H1 (cell line): Measurements from ENCODE around the gene ATP7A. TPM values are rescaled to one million over a fixed set of nuclear protein-coding genes. Genes with fewer than 3 reads are reported as not detected.

Experiments used
- CTCF ChIA-PET: fragments of 300-600 bp; sonication (Branson Sonifier 250); formaldehyde crosslinking; loops from one replicate; lab custom pipeline; 2021; ENCODE audit not compliant: partially characterized antibody; lab: Charles Lee
- POLR2A ChIA-PET: fragments of 300-600 bp; sonication (Branson Sonifier 250); formaldehyde crosslinking; loops from one replicate; lab custom pipeline; 2021; ENCODE audit warnings: inconsistent platforms; ENCODE audit not compliant: partially characterized antibody; lab: Charles Lee
- DNase-seq, 2 experiments: peaks; one replicate each; pipeline versions ENCODE4 v3.0.0 to v3.0.0-alpha.2; 2010 to 2022; ENCODE audit warnings: low spot score in 2 of 2, low read depth in 1 of 2, mixed read lengths in 1 of 2
- FAIRE-seq: peaks from 2 replicates; lab custom pipeline; 2011; peaks lifted over from hg19 to GRCh38; lab: Jason Lieb, UNC
- H2AFZ ChIP-seq: 2 replicates; pipeline ENCODE4 v1.8.1; 2012; ENCODE audit warnings: low read length, inconsistent platforms
- H2AK5ac ChIP-seq: 2 replicates; pipeline ENCODE4 v1.6.1; 2013; ENCODE audit warnings: low read depth, low read length
- H2BK120ac ChIP-seq: replicated peaks from 2 replicates; pipeline ENCODE3; 2013; ENCODE audit warnings: low read depth, low read length, inconsistent platforms
- H2BK12ac ChIP-seq: 2 replicates; pipeline ENCODE4 v1.6.1; 2013; ENCODE audit warnings: low read depth, low read length
- H2BK15ac ChIP-seq: 2 replicates; pipeline ENCODE4 v1.6.1; 2013; ENCODE audit warnings: low read length
- H2BK20ac ChIP-seq: 2 replicates; pipeline ENCODE4 v1.6.1; 2013; ENCODE audit warnings: low read length
- H2BK5ac ChIP-seq: 2 replicates; pipeline ENCODE4 v1.6.1; 2013; ENCODE audit warnings: low read depth, low read length
- H3K14ac ChIP-seq: 2 replicates; pipeline ENCODE4 v1.6.1; 2013; ENCODE audit warnings: inconsistent platforms; ENCODE audit not compliant: insufficient read length
- H3K18ac ChIP-seq: 2 replicates; pipeline ENCODE4 v1.6.1; 2013; ENCODE audit warnings: low read length; ENCODE audit errors: extremely low read depth
- H3K23ac ChIP-seq: 2 replicates; pipeline ENCODE4 v1.6.1; 2013; ENCODE audit warnings: inconsistent platforms; ENCODE audit not compliant: insufficient read length
- H3K23me2 ChIP-seq: 2 replicates; pipeline ENCODE4 v1.6.1; 2013; ENCODE audit warnings: low read depth, low read length
- H3K27ac ChIP-seq: 2 replicates; pipeline ENCODE4 v1.6.1; 2011; ENCODE audit warnings: low read depth, low read length, inconsistent platforms
- H3K27me3 ChIP-seq, 4 experiments: replicated peaks in 1 of 4; 1 replicate in 1 of 4; 2 replicates in 3 of 4; pipeline versions ENCODE4 v1.6.1 to v1.8.1; 2011 to 2013; ENCODE audit warnings: low read length in 3 of 4, mild to moderate bottlenecking in 3 of 4, inconsistent platforms in 2 of 4, mixed read lengths in 2 of 4, moderate library complexity in 1 of 4; ENCODE audit not compliant: control insufficient read depth in 3 of 4, insufficient read depth in 3 of 4; ENCODE audit errors: extremely low read depth in 1 of 4
- H3K36me3 ChIP-seq, 4 experiments: 2 replicates each; pipeline versions ENCODE4 v1.6.1 to v1.8.1; 2011 to 2013; ENCODE audit warnings: mild to moderate bottlenecking in 4 of 4, low read length in 3 of 4, moderate library complexity in 2 of 4, control low read depth in 1 of 4, inconsistent platforms in 1 of 4; ENCODE audit not compliant: insufficient read depth in 4 of 4, control insufficient read depth in 2 of 4
- H3K4ac ChIP-seq: replicated peaks from 2 replicates; pipeline ENCODE3; 2013; ENCODE audit warnings: low read length, low read depth, mixed read lengths, inconsistent platforms; ENCODE audit not compliant: insufficient read length
- H3K4me1 ChIP-seq, 4 experiments: replicated peaks in 1 of 4; 1 replicate in 1 of 4; 2 replicates in 3 of 4; pipeline versions ENCODE4 v1.6.1 to v1.8.1; 2011 to 2013; ENCODE audit warnings: low read length in 3 of 4, inconsistent platforms in 2 of 4, mixed read lengths in 1 of 4; ENCODE audit not compliant: insufficient read depth in 4 of 4, control insufficient read depth in 3 of 4
- H3K4me2 ChIP-seq, 2 experiments: 2 replicates each; pipeline versions ENCODE4 v1.6.1 to v1.8.1; 2011 to 2013; ENCODE audit warnings: low read depth in 2 of 2, low read length in 2 of 2, control low read depth in 1 of 2, inconsistent platforms in 1 of 2, mild to moderate bottlenecking in 1 of 2; ENCODE audit not compliant: insufficient read depth in 1 of 2
- H3K4me3 ChIP-seq, 4 experiments: fragments of 200-600, 300-600 bp in 1 of 4; sonication (generic), shearing (Covaris generic), sonication (Bioruptor Twin) in 1 of 4; 2 replicates each; pipeline versions ENCODE4 v1.5.1 to v1.8.1; 2011 to 2016; ENCODE audit warnings: low read length in 4 of 4, low read depth in 3 of 4, control low read depth in 2 of 4, inconsistent platforms in 2 of 4, mild to moderate bottlenecking in 2 of 4, mixed read lengths in 1 of 4, moderate library complexity in 1 of 4; ENCODE audit not compliant: insufficient read depth in 2 of 4; ENCODE audit errors: extremely low read depth in 1 of 4
- H3K56ac ChIP-seq: replicated peaks from 2 replicates; pipeline ENCODE3; 2013; ENCODE audit warnings: low read depth, mild to moderate bottlenecking, mixed read lengths, low read length, inconsistent platforms; ENCODE audit not compliant: insufficient read length
- H3K79me1 ChIP-seq: 2 replicates; pipeline ENCODE4 v1.6.1; 2013; ENCODE audit warnings: low read depth, low read length, control low read depth
- H3K79me2 ChIP-seq, 2 experiments: 2 replicates each; pipeline versions ENCODE4 v1.6.1 to v1.8.1; 2012 to 2013; ENCODE audit warnings: low read length in 2 of 2, mild to moderate bottlenecking in 2 of 2, inconsistent platforms in 1 of 2; ENCODE audit not compliant: insufficient read depth in 2 of 2, control insufficient read depth in 1 of 2
- H3K9ac ChIP-seq, 4 experiments: replicated peaks in 1 of 4; 1 replicate in 1 of 4; 2 replicates in 3 of 4; pipeline versions ENCODE4 v1.6.1 to v1.8.1; 2011 to 2013; ENCODE audit warnings: low read depth in 3 of 4, low read length in 3 of 4, control low read depth in 2 of 4, mild to moderate bottlenecking in 2 of 4, moderate library complexity in 2 of 4, inconsistent platforms in 1 of 4; ENCODE audit errors: extremely low read depth in 1 of 4
- H3K9me3 ChIP-seq, 2 experiments: 2 replicates each; pipeline versions ENCODE4 v1.6.1 to v1.8.1; 2012 to 2013; ENCODE audit warnings: mild to moderate bottlenecking in 2 of 2, moderate library complexity in 2 of 2, control low read depth in 1 of 2, inconsistent platforms in 1 of 2, low read depth in 1 of 2, low read length in 1 of 2, mixed read lengths in 1 of 2; ENCODE audit not compliant: insufficient read depth in 2 of 2
- H4K20me1 ChIP-seq, 2 experiments: replicated peaks in 1 of 2; 2 replicates each; pipeline versions ENCODE3 to v1.8.1; 2011 to 2013; ENCODE audit warnings: inconsistent platforms in 2 of 2, low read length in 2 of 2, mild to moderate bottlenecking in 1 of 2; ENCODE audit not compliant: insufficient read depth in 2 of 2, control insufficient read depth in 1 of 2
- H4K5ac ChIP-seq: 2 replicates; pipeline ENCODE4 v1.6.1; 2013; ENCODE audit warnings: low read length, low read depth, mixed read lengths, inconsistent platforms; ENCODE audit not compliant: insufficient read length
- H4K8ac ChIP-seq: 2 replicates; pipeline ENCODE4 v1.8.0; 2013; ENCODE audit warnings: mild to moderate bottlenecking, moderate library complexity, low read length, inconsistent platforms; ENCODE audit not compliant: insufficient read depth; ENCODE audit errors: extremely low read depth
- H4K91ac ChIP-seq: replicated peaks from 2 replicates; pipeline ENCODE3; 2013; ENCODE audit warnings: low read length, mixed read lengths, inconsistent platforms; ENCODE audit not compliant: insufficient read length
- EGR1 ChIP-seq: IDR thresholded peaks from 2 replicates; pipeline ENCODE4 v1.6.1; 2011; ENCODE audit warnings: low read depth, low read length, borderline replicate concordance
- JUN ChIP-seq: IDR thresholded peaks from 2 replicates; pipeline ENCODE4 v1.6.1; 2011; ENCODE audit warnings: low read depth, mild to moderate bottlenecking, improper control_type of control experiment, low read length
- PHF8 ChIP-seq: fragments of 200-600 bp; sonication (generic); conservative IDR thresholded peaks from 2 replicates; pipeline ENCODE4 v1.7.1; 2012; ENCODE audit warnings: low read depth, mild to moderate bottlenecking, inconsistent platforms, low read length, moderate library complexity
- RBBP5 ChIP-seq: IDR thresholded peaks from 2 replicates; pipeline ENCODE4 v1.7.1; 2012; ENCODE audit warnings: low read depth, mild to moderate bottlenecking, inconsistent platforms, low read length, moderate library complexity, borderline replicate concordance
- RFX5 ChIP-seq: IDR thresholded peaks from 2 replicates; pipeline ENCODE4 v1.6.1; 2011; ENCODE audit warnings: low read depth, low read length, improper control_type of control experiment, borderline replicate concordance
- RNF2 ChIP-seq: fragments of 200-900, 300-1000 bp; sonication (generic); IDR thresholded peaks from 2 replicates; pipeline ENCODE4 v1.7.1; 2016; ENCODE audit warnings: borderline replicate concordance, low read depth, mild to moderate bottlenecking, antibody characterized with exemption, low read length; ENCODE audit not compliant: poor library complexity, severe bottlenecking; ENCODE audit errors: missing control alignments
- TAF1 ChIP-seq: IDR thresholded peaks from 2 replicates; pipeline ENCODE4 v1.6.1; 2011; ENCODE audit warnings: mild to moderate bottlenecking, low read depth, low read length
- YY1 ChIP-seq: IDR thresholded peaks from 2 replicates; pipeline ENCODE4 v1.6.1; 2011; ENCODE audit warnings: low read depth, mild to moderate bottlenecking, low read length
- WGBS, 2 experiments: shearing (Covaris generic) in 1 of 2; methylation state at CpG; one replicate each; pipeline versions ENCODE4 v1.1.6 to v1.1.7; 2013 to 2015; ENCODE audit warnings: low lambda C conversion rate in 2 of 2, mixed read lengths in 2 of 2, inconsistent platforms in 1 of 2, low coverage in 1 of 2, missing lambda C conversion rate in 1 of 2; ENCODE audit not compliant: insufficient replicate concordance in 2 of 2, insufficient coverage in 1 of 2, insufficient read length in 1 of 2; ENCODE audit errors: extremely low coverage in 1 of 2, missing lambda C conversion rate in 1 of 2; 5-methylcytosine and 5-hydroxymethylcytosine counted together
- polyA plus RNA-seq, 7 experiments: library from polyadenylated mRNA; depleted of rRNA in 3 of 7; stranded (reverse) in 5 of 7; unstranded in 2 of 7; fragments of >200 nt in 5 of 7; fragments of 200-250 nt in 2 of 7; gene quantifications; 1 replicate in 5 of 7; 2 replicates in 1 of 7; 4 replicates in 1 of 7; pipeline versions ENCODE4 v1.2.1 to v1.2.3, GENCODE V29; 2011 to 2013; ENCODE audit warnings: missing spikeins in 2 of 7, mixed read lengths in 2 of 7
- total RNA-seq: library from RNA; stranded (reverse); fragmentation: NEBNext Ultra II Directional; extraction: Animal tissue kit (Norgen Biotek cat#: 25700); gene quantifications from 2 replicates; pipeline ENCODE4 v1.2.1, GENCODE V29; 2021

ATP7A gene
- total and polyA plus RNA-seq, 2 of the 8 experiments (the other 6 are each of a cell fraction or from before 2014, with no cell fraction given), result 0.73 to 2.8 TPM

DNA sequence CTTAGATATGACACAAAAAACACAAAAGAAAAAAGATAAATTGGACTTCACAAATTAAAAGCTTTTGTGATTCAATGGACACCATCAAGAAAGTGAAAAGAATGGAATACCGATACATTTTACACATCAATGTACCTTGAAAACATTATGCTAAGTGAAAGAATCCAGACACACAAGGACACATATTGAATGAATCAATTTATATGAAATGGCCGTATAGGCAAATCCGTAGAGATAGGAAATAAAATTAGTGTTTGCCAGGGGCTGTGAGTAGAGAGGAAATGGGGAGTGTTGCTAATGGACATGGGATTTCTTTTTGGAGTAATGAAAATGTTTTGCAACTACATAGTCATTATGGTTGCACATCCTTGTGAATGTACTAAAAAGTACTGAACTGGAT lies 55.9 kb downstream of the ATP7A start:
- TF ChIP-seq PHF8 (no peak), JUN (no peak), TAF1 (no peak), RBBP5 (no peak), YY1 (no peak), RFX5 (no peak), EGR1 (no peak), RNF2 (no peak)
- WGBS, 2 experiments, result 88% methylated on average over 3 of the region's 3 CpGs; no CpG with 5 or more reads in 1 of the 2 experiments
- Histone ChIP-seq H3K27ac (no peak overlapping the region), H3K4me1 (no peaks in the 10 kb centered on the region), H3K79me2 (no peaks in the 10 kb centered on the region), H2BK5ac (no peak overlapping the region), H3K9me3 (no peaks in the 10 kb centered on the region), H2BK120ac (no peak overlapping the region), H3K56ac (no peak overlapping the region), H3K23me2 (no peaks in the 10 kb centered on the region; the same call in 1 of the 2 replicates), H3K14ac (no peak overlapping the region), H3K27me3 (no peaks in the 10 kb centered on the region), H3K23ac (no peak overlapping the region), H4K8ac (no peak overlapping the region), H3K4ac (no peak overlapping the region), H3K9ac (no peak overlapping the region), H3K18ac (no peak overlapping the region), H2BK12ac (no peak overlapping the region), H4K5ac (no peak overlapping the region), H3K4me3 (no peak overlapping the region), H4K20me1 (no peaks in the 10 kb centered on the region), H2BK15ac (no peak overlapping the region), H4K91ac (no peak overlapping the region), H3K36me3 (no peaks in the 10 kb centered on the region), H3K79me1 (no peaks in the 10 kb centered on the region), H3K4me2 (no peak overlapping the region), H2AK5ac (no peak overlapping the region), H2BK20ac (no peak overlapping the region), H2AFZ (no peak overlapping the region)
- ChIA-PET CTCF (no interaction called here), POLR2A (no interaction called here)
- FAIRE-seq (no peak), DNase-seq (no peak)
